Activated CD8-positive, alpha-beta memory T cell treated with anti-CD3 and anti-CD28 coated beads, Interleukin-2, amount 50 U/mL, for 24 hours (primary cell): Measurements from ENCODE around the gene TP53I11.

Experiments
- DNase-seq: peaks from one replicate; pipeline ENCODE4 v3.0.0-alpha.2; 2020; ENCODE audit errors: extremely low read depth

Gene TP53I11, protein sequence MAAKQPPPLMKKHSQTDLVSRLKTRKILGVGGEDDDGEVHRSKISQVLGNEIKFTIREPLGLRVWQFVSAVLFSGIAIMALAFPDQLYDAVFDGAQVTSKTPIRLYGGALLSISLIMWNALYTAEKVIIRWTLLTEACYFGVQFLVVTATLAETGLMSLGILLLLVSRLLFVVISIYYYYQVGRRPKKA

DNA sequence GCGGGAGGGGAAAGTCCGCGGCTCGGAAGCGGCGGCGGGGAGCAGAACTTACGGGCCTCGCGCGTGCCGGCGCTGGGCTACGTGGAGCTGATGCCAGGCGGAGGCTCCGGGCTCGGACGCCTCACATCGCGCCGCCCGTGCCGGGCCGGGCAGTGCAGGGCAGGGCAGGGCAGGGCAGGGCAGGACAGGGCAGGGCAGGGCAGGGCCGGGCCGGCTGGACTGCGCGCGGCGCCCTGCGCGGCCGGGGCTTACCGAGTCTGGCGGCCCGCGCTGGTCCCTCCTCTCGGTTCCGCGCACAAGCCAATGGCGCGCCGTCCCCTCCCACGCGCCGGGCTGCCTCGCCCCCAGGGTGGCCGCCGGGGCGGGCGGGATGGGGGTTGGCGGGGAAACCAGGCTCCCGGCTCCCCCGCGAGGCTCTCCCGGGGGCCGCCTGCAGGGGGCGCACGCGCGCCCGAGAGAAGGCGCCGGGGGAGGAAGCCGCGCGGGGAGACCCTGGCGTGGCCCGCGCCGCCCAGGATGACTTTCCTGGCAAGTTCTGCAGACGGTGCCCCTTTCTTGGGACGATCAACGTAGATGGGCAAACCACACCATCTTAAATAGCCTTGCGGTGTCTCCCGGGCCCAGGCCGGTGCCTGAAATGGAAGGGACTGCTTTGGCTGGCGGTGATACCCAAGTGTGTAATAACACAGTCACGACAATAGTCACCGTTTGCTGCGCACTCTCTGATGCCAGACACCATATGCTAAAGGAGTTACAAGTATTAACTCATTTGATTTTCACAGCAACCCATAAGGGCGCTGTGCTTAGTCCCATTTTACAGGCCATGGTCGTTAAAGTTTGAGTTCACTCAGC, at the start of gene TP53I11:
TP53I11 (minus strand) TSS at position 259 of the 852 bp plus-strand sequence. CDS start 12,548 bp downstream, outside the sequence.
- DNase-seq = no peak

DNA sequence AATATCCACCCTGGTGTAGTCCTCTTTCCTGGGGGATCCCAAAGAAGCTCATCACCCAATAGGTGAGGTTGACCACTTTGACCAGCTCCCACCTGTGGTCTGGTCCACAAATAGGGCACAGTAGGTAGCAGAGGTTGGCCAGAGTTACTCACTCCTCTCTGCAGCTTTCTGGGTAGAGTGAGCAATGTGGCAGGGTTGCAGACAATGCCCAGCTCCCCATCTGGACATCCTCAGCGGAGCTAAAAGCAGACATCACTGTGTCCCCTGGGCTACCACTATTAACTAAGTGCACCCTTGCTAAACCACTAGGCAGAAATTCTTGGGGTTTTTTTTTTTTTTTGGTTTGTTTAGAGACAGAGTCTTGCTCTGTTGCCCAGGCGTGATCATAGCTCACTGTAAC, 48.4 kb upstream of the TP53I11 start:
- no peak for DNase-seq

DNA sequence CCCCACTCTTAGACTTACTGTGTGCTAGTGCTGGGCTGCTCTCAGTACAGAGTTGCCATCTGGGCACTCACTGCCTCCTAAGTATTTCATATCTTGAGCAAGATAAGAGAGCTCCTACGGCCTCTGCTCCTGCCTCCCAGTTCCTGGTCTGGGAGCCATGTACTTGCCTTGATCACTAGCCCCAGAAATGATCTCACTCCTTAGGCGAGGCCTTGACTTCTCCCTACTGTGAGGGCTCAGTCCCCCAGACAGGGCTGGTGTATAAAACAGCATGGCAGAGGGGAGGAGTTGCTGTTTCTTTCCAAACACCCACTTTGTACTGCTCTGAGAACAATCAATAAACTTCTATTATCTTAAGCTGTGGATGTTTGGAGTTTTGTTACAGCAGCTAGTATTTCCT, 47.4 kb upstream of the TP53I11 start:
- DNase-seq = no peak

DNA sequence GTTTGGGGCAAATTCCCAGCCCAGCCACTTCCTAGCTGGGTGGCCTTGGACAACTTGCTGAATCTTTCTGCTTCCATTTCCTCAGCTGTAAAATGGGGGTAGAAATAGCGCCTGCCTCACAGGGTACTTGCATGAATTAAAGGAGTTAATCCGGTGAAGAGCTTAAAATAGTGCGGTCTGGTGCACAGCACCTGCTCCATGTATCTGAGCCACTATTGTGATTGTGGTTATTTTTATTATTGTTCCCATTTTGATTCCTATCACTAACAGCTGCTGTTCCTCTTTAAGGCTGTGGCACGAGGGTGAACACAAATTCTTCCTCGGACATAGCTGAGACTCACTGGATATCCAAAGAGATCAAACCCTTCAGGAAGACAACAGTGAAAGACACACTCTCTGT, 46.9 kb upstream of the TP53I11 start:
- DNase-seq = no peak

DNA sequence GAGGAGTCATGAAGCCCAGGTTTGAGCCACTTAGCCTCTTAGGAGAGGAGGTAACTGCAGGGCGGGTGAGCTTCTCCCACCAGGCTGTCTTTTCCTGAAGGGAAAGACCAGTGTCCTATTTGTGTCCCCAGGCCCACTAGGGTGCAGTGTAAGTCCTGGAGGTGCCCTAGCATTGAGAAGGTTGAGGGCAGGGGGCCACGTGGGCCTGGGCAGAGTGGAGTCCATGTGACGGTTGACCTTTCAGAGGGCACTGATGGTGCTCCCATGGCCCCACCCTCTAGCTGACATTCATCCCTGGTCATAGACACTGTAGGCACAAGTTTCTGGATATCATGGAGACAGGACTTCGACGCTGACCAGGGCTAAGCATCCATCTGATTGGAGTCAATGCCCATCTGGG, 44.1 kb upstream of the TP53I11 start:
- DNase-seq = no peak

DNA sequence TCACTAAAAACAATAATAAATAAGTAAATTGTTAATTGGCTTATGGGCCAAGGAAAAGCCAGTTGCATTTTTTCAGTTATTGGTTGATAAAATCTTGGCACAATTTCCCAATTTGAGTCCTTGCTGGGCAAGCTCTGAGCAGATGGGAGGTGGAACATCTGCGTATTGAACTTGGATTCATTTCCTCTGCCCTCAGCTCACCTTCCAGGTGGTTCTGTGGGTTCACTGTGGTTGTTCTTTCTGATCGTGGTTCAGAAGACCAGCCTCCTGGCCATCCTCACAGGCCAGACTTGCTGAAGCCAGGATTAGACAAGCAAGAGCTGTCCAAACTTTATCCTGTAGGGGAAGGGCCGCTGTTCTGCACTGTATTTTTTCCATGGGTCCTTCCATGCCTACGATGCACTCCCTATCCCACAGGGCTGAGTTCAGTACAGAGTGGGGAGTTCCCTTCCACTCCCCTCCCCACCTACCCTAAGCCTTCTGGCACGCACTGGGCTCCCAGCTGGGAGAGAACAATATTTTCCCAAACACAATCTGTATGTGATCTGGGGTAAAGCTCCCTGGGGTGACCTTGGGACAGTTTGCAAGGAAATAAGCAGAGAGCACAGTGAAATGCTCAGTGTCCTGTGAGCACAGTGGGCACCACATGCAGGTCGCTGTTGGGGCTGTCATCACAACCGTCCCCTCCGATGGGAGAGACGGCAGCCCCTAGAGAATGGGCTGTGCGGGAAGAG, 43.5 kb upstream of the TP53I11 start:
- DNase-seq = no peak

- DNase-seq = no peak
Observed at GRCh38 chr11:44992774-44993173, 42.1 kb upstream of the TP53I11 start.

DNA sequence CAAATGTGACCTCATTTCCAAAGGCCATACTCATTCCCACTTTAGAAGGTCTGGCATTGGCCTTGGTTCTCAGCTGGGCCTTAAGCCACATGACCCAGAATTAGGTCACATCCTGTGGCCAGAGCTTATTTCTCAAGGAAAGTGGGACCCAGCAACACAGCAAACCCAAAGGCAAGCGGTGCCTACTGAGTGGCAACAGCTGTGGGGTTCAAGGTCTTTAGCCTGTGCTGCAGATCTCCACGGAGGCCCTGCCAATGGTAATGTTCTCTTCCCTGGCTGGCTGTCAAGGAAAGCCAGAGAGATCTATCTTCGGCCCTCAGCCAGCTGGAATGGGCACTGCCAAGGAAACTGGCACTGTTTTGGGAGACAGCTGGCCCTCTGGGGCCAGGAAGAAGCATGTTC, 41.5 kb upstream of the TP53I11 start:
- DNase-seq = no peak

DNA sequence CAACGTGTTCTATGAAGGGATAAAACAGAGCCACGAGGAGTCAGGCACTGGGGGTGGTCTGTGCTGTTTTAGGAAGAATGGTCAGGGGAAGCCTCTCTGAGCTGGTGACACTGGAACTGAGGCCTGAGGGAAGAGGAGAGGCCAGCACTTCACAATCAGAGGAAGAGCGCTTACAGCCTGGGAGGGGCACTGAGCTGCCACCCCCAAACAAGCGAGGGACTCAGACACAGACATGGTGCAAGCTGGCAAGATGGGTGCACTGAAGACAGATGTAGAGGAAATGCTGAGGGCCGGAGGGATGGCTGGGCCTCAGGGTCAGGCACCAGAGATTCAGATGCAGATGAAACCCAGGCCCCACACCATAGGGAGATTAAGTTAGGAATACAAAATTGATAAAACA, 40.0 kb upstream of the TP53I11 start:
- DNase-seq = no peak

DNA sequence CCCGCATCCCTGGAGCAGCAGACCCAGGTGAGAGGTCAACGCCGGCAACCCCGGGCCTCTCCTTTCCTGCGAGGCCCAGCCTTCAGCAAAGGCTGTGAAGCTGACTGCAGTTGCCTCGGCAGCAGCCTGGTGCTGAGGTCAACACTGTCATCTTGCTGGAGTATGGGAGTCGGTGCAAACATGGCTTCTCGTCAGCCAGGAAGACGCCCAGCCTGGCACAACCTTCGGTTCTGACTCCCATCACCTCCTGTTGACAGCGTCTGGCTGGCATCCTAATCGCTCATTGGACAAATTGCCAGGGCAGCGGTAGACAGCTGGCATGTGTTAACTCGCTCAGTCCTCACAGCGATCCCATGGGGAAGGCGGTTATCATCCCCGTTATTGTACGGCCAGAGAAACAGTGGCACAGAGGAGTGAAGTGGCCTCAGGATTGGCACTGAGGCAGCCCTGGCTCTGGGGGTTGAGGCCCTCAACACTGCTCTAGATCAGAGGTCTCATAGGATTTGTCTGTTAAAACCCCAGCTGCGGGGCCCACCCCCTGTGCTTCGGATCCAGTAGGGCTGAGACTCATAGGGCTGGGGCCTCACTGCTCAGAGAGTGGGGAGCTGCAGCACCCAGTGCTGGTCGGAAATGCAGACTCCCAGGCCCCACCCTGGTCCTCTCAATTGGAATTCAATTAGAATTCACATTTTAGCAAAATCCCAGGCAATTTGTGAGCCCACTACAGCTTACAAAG, 39.3 kb upstream of the TP53I11 start:
- DNase-seq = no peak

- no peak for DNase-seq
Observed at GRCh38 chr11:44988981-44989635, 38.4 kb upstream of the TP53I11 start.

- DNase-seq = no peak
Observed at GRCh38 chr11:44988111-44988510, 37.4 kb upstream of the TP53I11 start.

DNA sequence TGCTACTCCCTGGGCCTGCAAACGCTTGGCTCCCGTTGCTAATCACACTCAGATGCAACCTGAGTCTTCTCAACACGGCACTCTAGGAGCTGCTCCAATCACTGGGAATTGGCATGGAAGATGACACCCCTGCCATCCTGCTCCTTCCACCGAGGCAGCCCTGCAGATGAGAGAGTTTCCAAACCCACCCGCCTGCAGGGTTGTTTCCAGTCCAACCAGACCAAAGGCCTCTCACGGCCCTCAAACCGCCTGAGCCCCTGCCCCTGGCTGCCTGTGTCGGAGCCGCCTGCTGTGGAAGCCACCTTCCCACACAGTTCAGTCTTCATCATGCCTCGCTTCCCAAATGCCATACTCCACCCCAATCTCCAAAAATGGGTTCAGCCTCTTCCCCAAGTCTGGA, 36.8 kb upstream of the TP53I11 start:
- no peak for DNase-seq

GRCh38 chr11:44986315-44986714, 35.6 kb upstream of the TP53I11 start:
- DNase-seq = no peak

DNA sequence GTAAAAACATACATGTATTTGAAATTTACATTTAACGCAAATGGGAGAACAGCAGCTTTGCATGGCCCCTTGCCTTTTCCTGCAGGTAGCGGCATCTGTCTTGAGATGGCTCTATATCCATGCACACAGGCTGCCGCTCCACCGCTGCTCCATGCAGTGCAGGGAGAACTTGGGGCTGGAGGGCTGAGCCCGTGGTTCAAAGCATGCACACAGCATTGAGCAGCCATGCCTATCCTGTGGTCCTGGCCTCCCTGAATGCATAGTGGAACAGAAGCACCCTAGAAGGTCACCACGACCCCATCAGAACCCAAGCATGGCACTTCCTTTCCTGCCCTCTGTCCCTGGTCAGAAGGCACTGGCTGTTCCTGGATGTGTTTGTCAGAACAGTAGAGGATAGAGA, 35.0 kb upstream of the TP53I11 start:
- DNase-seq = no peak

- no peak for DNase-seq
Observed at GRCh38 chr11:44983786-44984185, 33.1 kb upstream of the TP53I11 start.

DNA sequence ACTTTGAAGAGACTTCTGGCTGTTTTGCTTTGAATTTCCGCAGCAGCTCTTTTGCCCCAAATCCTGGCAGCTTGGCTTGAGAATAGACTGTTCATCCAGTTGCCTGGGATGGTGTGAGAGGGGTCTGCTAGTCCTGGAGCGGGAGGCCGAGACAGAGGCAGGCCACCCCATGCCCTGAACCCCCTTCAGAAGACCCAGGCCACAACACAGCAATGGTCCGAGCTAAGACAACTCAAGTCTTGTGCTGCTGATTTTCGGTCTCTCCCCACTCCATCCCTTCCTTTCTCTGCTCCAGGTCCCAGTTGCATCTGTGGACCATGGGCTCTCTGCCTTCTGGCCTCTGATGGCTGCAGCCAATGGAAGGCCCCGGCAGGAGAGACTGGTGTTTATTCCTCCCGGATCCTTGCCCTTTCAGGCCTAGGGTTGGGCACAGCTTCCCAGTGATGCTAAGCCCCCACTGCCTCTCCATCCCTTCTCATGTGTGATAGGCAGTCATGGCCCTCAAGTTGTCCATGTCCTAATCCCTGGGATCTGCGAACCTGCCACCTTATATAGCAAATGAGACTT, 31.9 kb upstream of the TP53I11 start:
- DNase-seq = no peak

DNA sequence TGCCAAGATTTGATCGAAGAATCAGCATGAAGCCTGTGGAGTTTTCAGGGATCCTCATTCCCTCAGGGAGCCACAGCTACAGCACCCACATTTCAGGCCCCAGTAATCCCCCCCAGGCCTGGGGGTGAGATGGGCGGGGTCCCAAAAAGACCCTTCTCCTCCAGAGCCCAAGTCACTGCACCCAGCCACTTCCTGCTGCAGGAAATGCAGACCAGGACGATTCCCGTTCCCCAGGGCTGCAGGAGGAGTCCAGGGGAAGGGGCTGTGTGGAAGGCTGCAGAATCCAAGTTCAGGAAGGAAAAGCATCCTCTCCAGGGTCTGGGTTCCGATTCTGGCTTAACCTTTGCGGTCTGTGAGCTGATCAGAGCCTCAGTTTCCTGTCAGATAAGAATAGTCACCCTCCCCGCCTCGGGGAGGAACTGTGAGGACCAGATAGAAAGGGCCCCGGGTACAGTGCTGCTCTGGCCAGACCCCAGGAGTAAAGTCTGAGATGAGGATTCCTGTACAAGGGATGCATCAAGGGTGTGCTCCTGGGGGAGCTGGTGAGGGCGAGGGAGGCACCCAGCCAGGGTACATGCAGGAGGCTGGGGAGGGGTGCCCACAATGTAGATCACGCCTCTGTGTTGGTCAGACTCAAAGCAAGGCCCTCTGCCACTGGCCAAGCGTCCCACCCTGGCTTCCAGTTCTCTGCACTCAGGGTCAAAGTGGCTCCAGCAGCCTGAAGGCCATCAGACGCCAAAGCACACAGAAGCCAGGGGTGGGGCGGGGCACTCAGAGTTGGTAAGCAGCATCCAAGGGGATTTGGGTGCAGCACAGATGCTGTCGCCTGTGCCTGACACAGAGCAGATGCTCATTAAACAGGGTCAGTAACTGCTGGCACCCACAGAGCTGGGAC, 30.1 kb upstream of the TP53I11 start:
- no peak for DNase-seq

DNA sequence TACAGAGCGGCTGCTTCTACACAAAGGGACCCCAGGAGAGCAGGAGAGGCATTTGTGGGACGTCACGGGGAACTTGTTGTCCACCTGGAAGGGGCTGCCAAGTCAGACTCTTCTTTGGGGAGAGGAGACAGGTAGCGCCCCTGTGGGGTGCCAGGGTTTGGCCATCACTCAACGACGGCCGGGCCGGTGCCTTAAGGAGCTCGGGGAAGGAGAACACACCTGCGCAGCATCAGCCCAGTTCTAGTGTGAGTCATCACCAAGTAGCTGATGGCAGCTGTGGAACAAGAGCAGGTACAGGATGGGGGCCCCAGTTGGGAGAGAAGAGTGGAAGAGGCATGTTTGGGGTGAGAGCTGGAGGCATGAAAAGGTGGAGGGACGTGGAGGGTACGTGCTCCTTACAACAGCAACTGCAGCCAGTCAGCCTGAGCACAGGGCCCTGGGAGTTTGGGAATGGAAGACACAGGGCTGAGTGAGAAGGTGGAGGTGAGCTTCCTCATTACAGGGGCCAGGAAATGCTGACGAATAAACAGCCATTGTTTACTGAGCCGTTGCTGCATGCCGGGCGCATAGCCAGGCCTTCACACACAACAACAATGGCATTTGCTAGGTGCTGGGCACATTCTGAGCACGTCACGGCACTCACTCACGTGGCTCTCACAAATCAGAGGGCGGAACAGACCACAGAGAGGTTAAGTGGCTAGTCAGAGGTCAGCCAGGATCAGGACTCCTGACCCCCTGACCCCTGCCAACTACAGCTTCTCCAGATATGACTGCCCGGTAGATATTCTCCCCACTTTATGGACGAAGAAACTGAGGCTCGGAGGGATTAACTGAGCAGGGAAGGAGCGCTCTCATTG, 29.1 kb upstream of the TP53I11 start:
- no peak for DNase-seq
